HepG2 (cell line): ENCODE measurements around the gene INAFM1. TPM values are rescaled to one million over a fixed set of nuclear protein-coding genes. Genes with fewer than 3 reads are reported as not detected.

Source experiments
- BCL6 ChIP-seq: IDR thresholded peaks from 2 replicates; pipeline ENCODE4 v1.6.1; 2016; ENCODE audit warnings: missing genetic modification reagents, missing compliant biosample characterization
- CEBPG ChIP-seq: IDR thresholded peaks from 2 replicates; pipeline ENCODE4 v1.6.1; 2016
- DR1 ChIP-seq: sonication (generic); formaldehyde crosslinking; IDR thresholded peaks from 2 replicates; pipeline ENCODE4 v1.8.0; 2021; ENCODE audit warnings: mild to moderate bottlenecking, missing genetic modification reagents, inconsistent platforms
- PBX3 ChIP-seq: sonication (generic); formaldehyde crosslinking; IDR thresholded peaks from 2 replicates; pipeline ENCODE4 v1.8.1; 2023; ENCODE audit warnings: missing genetic modification reagents, inconsistent platforms, borderline replicate concordance
- RORA ChIP-seq: sonication (generic); formaldehyde crosslinking; IDR thresholded peaks from 2 replicates; pipeline ENCODE4 v1.5.0; 2020; ENCODE audit warnings: mild to moderate bottlenecking, missing genetic modification reagents, moderate library complexity
- ZBTB33 ChIP-seq: sonication (generic); formaldehyde crosslinking; IDR thresholded peaks from 2 replicates; pipeline ENCODE4 v1.4.0; 2020; ENCODE audit warnings: missing genetic modification reagents
- ZMYM3 ChIP-seq: sonication (generic); formaldehyde crosslinking; IDR thresholded peaks from 2 replicates; pipeline ENCODE4 v1.5.1; 2020; ENCODE audit warnings: mild to moderate bottlenecking, missing genetic modification reagents
- ZNF230 ChIP-seq: sonication (generic); formaldehyde crosslinking; IDR thresholded peaks from 2 replicates; pipeline ENCODE4 v1.4.0; 2020; ENCODE audit warnings: mild to moderate bottlenecking, missing genetic modification reagents
- ZNF30 ChIP-seq: sonication (generic); formaldehyde crosslinking; IDR thresholded peaks from 2 replicates; pipeline ENCODE4 v1.5.0; 2020; ENCODE audit warnings: mild to moderate bottlenecking, missing genetic modification reagents
- ZNF556 ChIP-seq: sonication (generic); formaldehyde crosslinking; IDR thresholded peaks from 2 replicates; pipeline ENCODE4 v1.4.0; 2020; ENCODE audit warnings: mild to moderate bottlenecking, missing genetic modification reagents, borderline replicate concordance
- ZNF580 ChIP-seq: IDR thresholded peaks from 2 replicates; pipeline ENCODE4 v1.6.1; 2016; ENCODE audit warnings: low read depth, borderline replicate concordance
- polyA plus RNA-seq, 8 experiments: library from polyadenylated mRNA; depleted of rRNA in 3 of 8; stranded (reverse) in 7 of 8; unstranded in 1 of 8; fragments of >200 nt; fragmentation: Illumina TruSeq in 4 of 8; extraction: Trizol in 4 of 8; gene quantifications; 2 replicates each; pipeline versions ENCODE4 v1.2.1 to v1.2.3, GENCODE V29; 2011 to 2016; ENCODE audit warnings: low read depth in 4 of 8, missing spikeins in 1 of 8, mixed read lengths in 1 of 8; ENCODE audit not compliant: insufficient read depth in 1 of 8
- total RNA-seq, 5 experiments: library from RNA; depleted of rRNA; stranded (reverse); fragments of >200 nt; fragmentation: Illumina TruSeq; extraction: Trizol; gene quantifications; 2 replicates each; pipeline ENCODE4 v1.2.3, GENCODE V29; 2016; ENCODE audit warnings: low read depth in 1 of 5
- TF ChIP-seq, protein P1 (sequence below): sonication (generic); formaldehyde crosslinking; conservative IDR thresholded peaks from 2 replicates; pipeline ENCODE4 v1.5.0; 2020; ENCODE audit warnings: missing genetic modification reagents
- TF ChIP-seq, protein P2 (sequence below): sonication (generic); formaldehyde crosslinking; IDR thresholded peaks from 2 replicates; pipeline ENCODE4 v1.5.0; 2020; ENCODE audit warnings: missing genetic modification reagents

The INAFM1 gene
- total and polyA plus RNA-seq, 2 of the 13 experiments (the other 11 are each of a cell fraction or from before 2014, with no cell fraction given), result 0.88 to 1.9 TPM

- TF ChIP-seq ZNF556 (no peak), ZNF580 (CRISPR knock-in tag) (0 out of 2 replicates have a peak, but pooled peaks have one; percentile 6), ZMYM3 (CRISPR knock-in tag) (no peak), ZNF30 (CRISPR knock-in tag) (no peak), RORA (CRISPR knock-in tag) (no peak), ZBTB33 (CRISPR knock-in tag) (no peak), ZNF230 (CRISPR knock-in tag) (no peak), PBX3 (CRISPR knock-in tag) (no peak), DR1 (CRISPR knock-in tag) (peak; percentile 28; the same call in 1 of the 2 replicates), CEBPG (CRISPR knock-in tag) (peak; percentile 88), BCL6 (CRISPR knock-in tag) (no peak)
- TF ChIP-seq, protein P1, sequence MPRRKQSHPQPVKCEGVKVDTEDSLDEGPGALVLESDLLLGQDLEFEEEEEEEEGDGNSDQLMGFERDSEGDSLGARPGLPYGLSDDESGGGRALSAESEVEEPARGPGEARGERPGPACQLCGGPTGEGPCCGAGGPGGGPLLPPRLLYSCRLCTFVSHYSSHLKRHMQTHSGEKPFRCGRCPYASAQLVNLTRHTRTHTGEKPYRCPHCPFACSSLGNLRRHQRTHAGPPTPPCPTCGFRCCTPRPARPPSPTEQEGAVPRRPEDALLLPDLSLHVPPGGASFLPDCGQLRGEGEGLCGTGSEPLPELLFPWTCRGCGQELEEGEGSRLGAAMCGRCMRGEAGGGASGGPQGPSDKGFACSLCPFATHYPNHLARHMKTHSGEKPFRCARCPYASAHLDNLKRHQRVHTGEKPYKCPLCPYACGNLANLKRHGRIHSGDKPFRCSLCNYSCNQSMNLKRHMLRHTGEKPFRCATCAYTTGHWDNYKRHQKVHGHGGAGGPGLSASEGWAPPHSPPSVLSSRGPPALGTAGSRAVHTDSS (CRISPR knock-in tag), result no peak
- TF ChIP-seq, protein P2, sequence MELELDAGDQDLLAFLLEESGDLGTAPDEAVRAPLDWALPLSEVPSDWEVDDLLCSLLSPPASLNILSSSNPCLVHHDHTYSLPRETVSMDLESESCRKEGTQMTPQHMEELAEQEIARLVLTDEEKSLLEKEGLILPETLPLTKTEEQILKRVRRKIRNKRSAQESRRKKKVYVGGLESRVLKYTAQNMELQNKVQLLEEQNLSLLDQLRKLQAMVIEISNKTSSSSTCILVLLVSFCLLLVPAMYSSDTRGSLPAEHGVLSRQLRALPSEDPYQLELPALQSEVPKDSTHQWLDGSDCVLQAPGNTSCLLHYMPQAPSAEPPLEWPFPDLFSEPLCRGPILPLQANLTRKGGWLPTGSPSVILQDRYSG (CRISPR knock-in tag), result no peak
These were observed 17.8 kb upstream of the INAFM1 start (continued) for GRCh38 chr19:47256693-47257410.
